Nucleus accumbens (tissue), 56 donors: Measurements from ENCODE around the gene MRPL2.
A peak's percentile ranks its signal among the peaks of the same experiment; 100 is the strongest.

Experiments
- DNase-seq, 56 donors: peaks; one replicate each; lab custom pipeline; 2025; lab: John Stamatoyannopoulos, UW

MRPL2 gene

GRCh38 chr6:43021270-43022047 is 37.8 kb downstream of the MRPL2 start, which contains the start of gene RRP36:
Gene RRP36 (plus strand): TSS chr6:43021623. CDS start chr6:43021655, 32 bp downstream.
- peak in 54 of 56 donors; percentile 14 to 87 (median 68) for DNase-seq

GRCh38 chr6:43020847-43021246 is 38.4 kb downstream of the MRPL2 start:
- DNase-seq: peak in 1 of 56 donors; percentile 21

GRCh38 chr6:43020052-43020705 is 39.1 kb downstream of the MRPL2 start:
- DNase-seq: peak in 1 of 56 donors; percentile 9

- no peak for DNase-seq
Measured at GRCh38 chr6:43019152-43019551, 40.1 kb downstream of the MRPL2 start.

GRCh38 chr6:43016943-43017334 is 42.3 kb downstream of the MRPL2 start:
- DNase-seq: no peak

GRCh38 chr6:43016176-43016942 is 42.9 kb downstream of the MRPL2 start:
- no peak for DNase-seq

- DNase-seq: peak in 1 of 56 donors; percentile 38
Measured at GRCh38 chr6:43014434-43014909, 44.8 kb downstream of the MRPL2 start.

GRCh38 chr6:43013843-43014433 is 45.3 kb downstream of the MRPL2 start, which contains the start of the genes KLHDC3 and MEA1:
Gene KLHDC3 (plus strand): TSS chr6:43014249. CDS start chr6:43017193, 2,944 bp downstream.
Gene MEA1 (minus strand): TSS chr6:43013946. CDS start chr6:43013813, 133 bp downstream.
- peak; percentile 85 to 100 (median 99) for DNase-seq

- DNase-seq: peak in 10 of 56 donors; percentile 41 to 85 (median 78)
Measured at GRCh38 chr6:43013097-43013842, 46.0 kb downstream of the MRPL2 start.

GRCh38 chr6:43012364-43012763 is 46.9 kb downstream of the MRPL2 start:
- no peak for DNase-seq

- no peak for DNase-seq
Measured at GRCh38 chr6:43011207-43011606, 48.0 kb downstream of the MRPL2 start.

GRCh38 chr6:43009124-43009523 is 50.1 kb downstream of the MRPL2 start:
- DNase-seq: peak in 11 of 56 donors; percentile 3 to 48 (median 12)

- no peak for DNase-seq
Measured at GRCh38 chr6:43007126-43007525, 52.1 kb downstream of the MRPL2 start.

GRCh38 chr6:43006251-43006650 is 53.0 kb downstream of the MRPL2 start:
- DNase-seq: no peak

GRCh38 chr6:43005844-43006243 is 53.4 kb downstream of the MRPL2 start:
- DNase-seq: no peak
